HepG2 (cell line): Measurements from ENCODE around the gene NCAPG. TPM values are rescaled to one million over a fixed set of nuclear protein-coding genes. Genes with fewer than 3 reads are reported as not detected.

Experiments
- ATAC-seq: fragments of 200-7000 bp; cut with Tn5 transposase; 3 replicates; pipeline ENCODE4 v1.9.1; 2020; ENCODE audit warnings: mild to moderate bottlenecking, moderate library complexity
- BruUV-seq: library from RNA; stranded (reverse); fragments of 400-500 nt; replicated peaks from 2 replicates; lab custom pipeline; 2021; lab: Mats Ljungman, UMichigan
- CTCF ChIA-PET: fragments of 300-600 bp; formaldehyde crosslinking; extraction: SDS; loops from one replicate; lab custom pipeline; 2021; ENCODE audit warnings: low total read pairs, inconsistent platforms, low intra/inter-chr PET ratio; lab: Yijun Ruan, JAX
- POLR2A ChIA-PET: fragments of 350-600 bp; sonication (Branson Sonifier 250); formaldehyde crosslinking; loops from one replicate; lab custom pipeline; 2020; ENCODE audit warnings: antibody characterized with exemption, inconsistent platforms; lab: Yijun Ruan, JAX
- DNase-seq: peaks from one replicate; pipeline ENCODE4 v3.0.0-alpha.2; 2015; ENCODE audit warnings: low spot score
- FAIRE-seq: peaks from 3 replicates; lab custom pipeline; 2011; peaks lifted over from hg19 to GRCh38; lab: Jason Lieb, UNC
- H2AFZ ChIP-seq: one replicate; pipeline ENCODE4 v1.6.1; 2011; ENCODE audit warnings: low read length, inconsistent platforms
- H3K27ac ChIP-seq: fragments of 300-600 bp; 3 replicates; pipeline ENCODE4 v1.8.0; 2011; ENCODE audit warnings: mixed run types, mild to moderate bottlenecking, mixed read lengths, low read length, inconsistent platforms; ENCODE audit not compliant: insufficient read depth; ENCODE audit errors: extremely low read length
- H3K27me3 ChIP-seq, 2 experiments: fragments of 200-600 bp in 1 of 2; 2 replicates in 1 of 2; 3 replicates in 1 of 2; pipeline versions ENCODE4 v1.6.0 to v1.8.0; 2011; ENCODE audit warnings: low read length in 2 of 2, mild to moderate bottlenecking in 2 of 2, moderate library complexity in 2 of 2, inconsistent platforms in 1 of 2; ENCODE audit not compliant: insufficient read depth in 2 of 2, control insufficient read depth in 1 of 2
- H3K36me3 ChIP-seq, 2 experiments: fragments of 200-600 bp in 1 of 2; replicated peaks in 1 of 2; 2 replicates in 1 of 2; 3 replicates in 1 of 2; pipeline versions ENCODE4 v1.5.1 to v1.8.0; 2011; ENCODE audit warnings: low read length in 2 of 2, inconsistent platforms in 1 of 2; ENCODE audit not compliant: insufficient read depth in 2 of 2, control insufficient read depth in 1 of 2
- H3K4me1 ChIP-seq: 2 replicates; pipeline ENCODE4 v1.5.1; 2012; ENCODE audit warnings: low read length, inconsistent platforms; ENCODE audit not compliant: insufficient read depth
- H3K4me2 ChIP-seq: 2 replicates; pipeline ENCODE4 v1.6.0; 2011; ENCODE audit warnings: low read depth, low read length, inconsistent platforms
- H3K4me3 ChIP-seq, 3 experiments: fragments of 200-600 bp in 1 of 3; sonication (generic), shearing (Covaris generic) in 1 of 3; replicated peaks in 1 of 3; 2 replicates each; pipeline ENCODE4 v1.5.1; 2011 to 2016; ENCODE audit warnings: low read length in 3 of 3, inconsistent platforms in 2 of 3, low read depth in 2 of 3, mild to moderate bottlenecking in 2 of 3, control low read depth in 1 of 3, mixed read lengths in 1 of 3; ENCODE audit not compliant: insufficient read depth in 1 of 3
- H3K79me2 ChIP-seq: one replicate; pipeline ENCODE4 v1.6.1; 2011; ENCODE audit warnings: low read length, inconsistent platforms; ENCODE audit not compliant: insufficient read depth
- H3K9ac ChIP-seq: 2 replicates; pipeline ENCODE4 v1.6.0; 2011; ENCODE audit warnings: mild to moderate bottlenecking, low read depth, low read length, inconsistent platforms; ENCODE audit not compliant: insufficient read depth
- H3K9me3 ChIP-seq: 2 replicates; pipeline ENCODE4 v1.5.1; 2012; ENCODE audit warnings: mild to moderate bottlenecking, low read length
- H4K20me1 ChIP-seq: 2 replicates; pipeline ENCODE4 v1.6.0; 2011; ENCODE audit warnings: inconsistent platforms, mild to moderate bottlenecking, low read length, moderate library complexity; ENCODE audit not compliant: insufficient read depth
- ARID3A ChIP-seq: IDR thresholded peaks from 2 replicates; pipeline ENCODE4 v1.6.1; 2012; ENCODE audit warnings: low read depth, low read length, improper control_type of control experiment
- ZBTB40 ChIP-seq, 2 experiments: fragments of 450-650 bp in 1 of 2; sonication (generic) in 1 of 2; formaldehyde crosslinking in 1 of 2; IDR thresholded peaks; 2 replicates each; pipeline versions ENCODE4 v1.6.1 to v1.8.0; 2016 to 2022; ENCODE audit warnings: antibody characterized with exemption in 1 of 2, mild to moderate bottlenecking in 1 of 2, missing genetic modification reagents in 1 of 2
- ZFYVE20 ChIP-seq: sonication (generic); formaldehyde crosslinking; IDR thresholded peaks from 2 replicates; pipeline ENCODE4 v1.8.0; 2023; ENCODE audit warnings: low read depth, mild to moderate bottlenecking, moderate library complexity, missing genetic modification reagents, borderline replicate concordance
- WGBS: methylation state at CpG from one replicate; pipeline ENCODE4 v1.1.6; 2017; ENCODE audit warnings: low lambda C conversion rate; 5-methylcytosine and 5-hydroxymethylcytosine counted together
- in situ Hi-C: cut with HindIII; loops from 2 replicates; pipeline ENCODE4 v1.10.0; 2017; ENCODE audit warnings: low pct_unique_long_range_greater_than_20kb; ENCODE audit not compliant: extremely low pct_ligation_motif_present
- intact Hi-C: fragments of 100-400 bp; cut with micrococcal nuclease; formaldehyde crosslinking; loops from one replicate; pipeline ENCODE4 v1.10.0; 2022; ENCODE audit not compliant: unreplicated experiment
- polyA plus RNA-seq, 8 experiments: library from polyadenylated mRNA; depleted of rRNA in 3 of 8; stranded (reverse) in 7 of 8; unstranded in 1 of 8; fragments of >200 nt; fragmentation: Illumina TruSeq in 4 of 8; extraction: Trizol in 4 of 8; gene quantifications; 2 replicates each; pipeline versions ENCODE4 v1.2.1 to v1.2.3, GENCODE V29; 2011 to 2016; ENCODE audit warnings: low read depth in 4 of 8, missing spikeins in 1 of 8, mixed read lengths in 1 of 8; ENCODE audit not compliant: insufficient read depth in 1 of 8
- total RNA-seq, 5 experiments: library from RNA; depleted of rRNA; stranded (reverse); fragments of >200 nt; fragmentation: Illumina TruSeq; extraction: Trizol; gene quantifications; 2 replicates each; pipeline ENCODE4 v1.2.3, GENCODE V29; 2016; ENCODE audit warnings: low read depth in 1 of 5

The NCAPG gene
- total and polyA plus RNA-seq, 2 of the 13 experiments (the other 11 are each of a cell fraction or from before 2014, with no cell fraction given): 14.8 to 61.9 TPM

GRCh38 chr4:17867276-17867675 is 56.5 kb downstream of the NCAPG start:
- Histone ChIP-seq H3K4me1 (no peaks in the 10 kb centered on the region), H3K4me2 (no peak overlapping the region)
- ATAC-seq: no peak
- peak; percentile 44; the same call in 1 of the 2 replicates for TF ChIP-seq ZBTB40 (IDR thresholded peaks at IDR 0.05)
- TF ChIP-seq ZBTB40 (CRISPR knock-in tag; IDR thresholded peaks at IDR 0.05): no peak; the same call in 1 of the 2 replicates
- TF ChIP-seq ARID3A: no peak
- no peak for TF ChIP-seq ZFYVE20 (CRISPR knock-in tag)
- TF ChIP-seq, all 625 proteins: peak for 1
- Histone ChIP-seq H3K9me3 (peaks cover 7% of the 10 kb centered on the region), H4K20me1 (no peaks in the 10 kb centered on the region), H3K36me3 (no peaks in the 10 kb centered on the region), H3K27ac (no peak overlapping the region), H3K79me2 (no peaks in the 10 kb centered on the region), H3K27me3 (no peaks in the 10 kb centered on the region), H3K9ac (no peak overlapping the region), H2AFZ (no peak overlapping the region), H3K4me3 (no peak overlapping the region)
- in situ Hi-C loops (no loop called here), intact Hi-C loops (no loop called here)
- FAIRE-seq: no peak
- DNase-seq: no peak
- 94% methylated on average over 3 of the region's 3 CpGs for WGBS
- ChIA-PET POLR2A (no interaction called here), CTCF (no interaction called here)
- BruUV-seq: no TSS peak
